ENCODE results near the gene ST7. TPM values are rescaled to one million over a fixed set of nuclear protein-coding genes. Genes with fewer than 3 reads are reported as not detected.

The ST7 gene
- total RNA-seq, 2 donors from 2014 or later, result 24.6 to 34.3 TPM

- WGBS, 2 donors, result 84 to 86% methylated on average over 3 of the region's 3 CpGs
- no peak overlapping the region for H3K4me3 ChIP-seq
- no peaks in the 10 kb centered on the region for H3K27me3 ChIP-seq
- H3K27ac ChIP-seq, result no peak overlapping the region
- ATAC-seq (no peak), DNase-seq (no peak)
- H3K4me1 ChIP-seq, result no peaks in the 10 kb centered on the region
- intact Hi-C loops (cut with DNase I), result no loop called here
- H3K36me3 ChIP-seq (replicated peaks in 1 of 2; ENCODE audit: insufficient read depth in 1 of 2, low read depth in 2 of 2), result no peaks in the 10 kb centered on the region
- no peak for TF ChIP-seq CTCF (IDR thresholded peaks at IDR 0.05)
- no peak for TF ChIP-seq POLR2A (IDR thresholded peaks at IDR 0.05)
- H3K9me3 ChIP-seq, result no peaks in the 10 kb centered on the region
Measured at GRCh38 chr7:117138495-117138894, 185.2 kb downstream of the ST7 start.

GRCh38 chr7:117138981-117139380 lies 185.7 kb downstream of the ST7 start:
- H3K9me3 ChIP-seq, result no peaks in the 10 kb centered on the region
- H3K27ac ChIP-seq, result no peak overlapping the region
- no peak for TF ChIP-seq CTCF (IDR thresholded peaks at IDR 0.05)
- TF ChIP-seq POLR2A (IDR thresholded peaks at IDR 0.05), result no peak
- H3K27me3 ChIP-seq, result no peaks in the 10 kb centered on the region
- ATAC-seq (no peak), DNase-seq (no peak)
- H3K4me1 ChIP-seq, result no peaks in the 10 kb centered on the region
- intact Hi-C loops (cut with DNase I), result no loop called here
- H3K4me3 ChIP-seq, result no peak overlapping the region
- H3K36me3 ChIP-seq (replicated peaks in 1 of 2; ENCODE audit: insufficient read depth in 1 of 2, low read depth in 2 of 2), result no peaks in the 10 kb centered on the region
- WGBS, 2 donors, result 64 to 88% methylated on average over 1 of the region's 1 CpG

GRCh38 chr7:117139397-117139984 lies 186.2 kb downstream of the ST7 start:
- ATAC-seq, result no peak
- intact Hi-C loops (cut with DNase I), result no loop called here

GRCh38 chr7:117140921-117141320 lies 187.6 kb downstream of the ST7 start:
- Histone ChIP-seq H3K36me3 (replicated peaks in 1 of 2; ENCODE audit: insufficient read depth in 1 of 2, low read depth in 2 of 2) (no peaks in the 10 kb centered on the region), H3K4me1 (no peaks in the 10 kb centered on the region), H3K27me3 (no peaks in the 10 kb centered on the region), H3K27ac (no peak overlapping the region), H3K4me3 (no peak overlapping the region), H3K9me3 (no peaks in the 10 kb centered on the region)
- WGBS, 2 donors, result 50 to 56% methylated on average over 3 of the region's 3 CpGs
- TF ChIP-seq CTCF (IDR thresholded peaks at IDR 0.05), result no peak
- DNase-seq (no peak), ATAC-seq (no peak)
- intact Hi-C loops (cut with DNase I), result no loop called here

More at GRCh38 chr7:117139397-117139984, 186.2 kb downstream of the ST7 start:
- H3K27ac ChIP-seq, result no peak overlapping the region
- no peak for TF ChIP-seq POLR2A (IDR thresholded peaks at IDR 0.05)
- WGBS, 2 donors, result 82 to 92% methylated on average over 3 of the region's 3 CpGs
- no peaks in the 10 kb centered on the region for H3K4me1 ChIP-seq
- no peaks in the 10 kb centered on the region for H3K9me3 ChIP-seq
- no peak overlapping the region for H3K4me3 ChIP-seq
- no peak for DNase-seq
- H3K36me3 ChIP-seq (replicated peaks in 1 of 2; ENCODE audit: insufficient read depth in 1 of 2, low read depth in 2 of 2), result no peaks in the 10 kb centered on the region
- H3K27me3 ChIP-seq, result no peaks in the 10 kb centered on the region

- Histone ChIP-seq H3K27me3 (no peaks in the 10 kb centered on the region), H3K4me1 (no peaks in the 10 kb centered on the region), H3K9me3 (no peaks in the 10 kb centered on the region), H3K27ac (no peak overlapping the region), H3K36me3 (replicated peaks in 1 of 2; ENCODE audit: insufficient read depth in 1 of 2, low read depth in 2 of 2) (no peaks in the 10 kb centered on the region), H3K4me3 (no peak overlapping the region)
- no peak for DNase-seq
- 77 to 88% methylated on average over 4 of the region's 4 CpGs for WGBS, 2 donors
- TF ChIP-seq CTCF (IDR thresholded peaks at IDR 0.05) (no peak), POLR2A (IDR thresholded peaks at IDR 0.05) (no peak)
- ATAC-seq, result no peak
- intact Hi-C loops (cut with DNase I), result no loop called here
Measured at GRCh38 chr7:117143066-117143465, 189.8 kb downstream of the ST7 start.
